Cardiac fibroblast (primary cell): Measurements from ENCODE around the gene CRYBA1.

Source experiments
- DNase-seq, 2 donors: peaks; one replicate each; pipeline versions ENCODE4 v3.0.0 to v3.0.0-alpha.2; 2010; ENCODE audit warnings: low read depth in 2 of 2
- H3K4me3 ChIP-seq, 2 donors: replicated peaks in 1 of 2; 1 replicate in 1 of 2; 2 replicates in 1 of 2; pipeline ENCODE4 v1.5.1; 2011; ENCODE audit warnings: low read depth in 2 of 2, low read length in 2 of 2, mild to moderate bottlenecking in 2 of 2, moderate library complexity in 1 of 2
- TF ChIP-seq, protein P1 (sequence below): IDR thresholded peaks from one replicate; pipeline ENCODE4 v1.5.1; 2011; ENCODE audit warnings: low read depth, mild to moderate bottlenecking, low read length, inconsistent platforms

The CRYBA1 gene

DNA sequence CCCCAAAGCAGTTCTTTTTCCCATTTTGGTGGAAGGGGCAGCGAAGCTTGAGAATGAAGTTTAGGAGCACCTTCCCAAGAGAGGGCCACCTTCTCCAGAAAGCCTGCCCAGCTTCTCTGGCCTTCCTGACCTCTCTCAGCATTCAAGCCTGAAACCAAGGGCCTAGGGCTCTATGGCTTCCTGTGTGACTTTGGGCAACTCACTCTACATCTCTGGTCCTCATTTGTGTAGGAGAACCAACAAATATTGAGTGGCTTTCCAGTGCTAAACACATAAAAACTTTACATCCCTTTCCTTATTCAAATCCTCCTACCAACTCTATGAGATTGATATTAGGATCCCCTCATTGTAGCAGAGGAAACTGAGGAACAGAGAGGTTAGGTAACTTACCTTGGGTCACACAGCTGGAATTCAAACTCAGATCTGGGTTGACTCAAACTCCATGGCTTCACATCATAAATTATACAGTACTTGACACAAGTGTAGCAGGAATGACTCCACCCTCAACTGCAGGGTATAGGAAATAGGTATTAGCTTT, 34.5 kb upstream of the CRYBA1 start:
- no peak overlapping the region for H3K4me3 ChIP-seq
- DNase-seq = no peak
- TF ChIP-seq, protein P1, sequence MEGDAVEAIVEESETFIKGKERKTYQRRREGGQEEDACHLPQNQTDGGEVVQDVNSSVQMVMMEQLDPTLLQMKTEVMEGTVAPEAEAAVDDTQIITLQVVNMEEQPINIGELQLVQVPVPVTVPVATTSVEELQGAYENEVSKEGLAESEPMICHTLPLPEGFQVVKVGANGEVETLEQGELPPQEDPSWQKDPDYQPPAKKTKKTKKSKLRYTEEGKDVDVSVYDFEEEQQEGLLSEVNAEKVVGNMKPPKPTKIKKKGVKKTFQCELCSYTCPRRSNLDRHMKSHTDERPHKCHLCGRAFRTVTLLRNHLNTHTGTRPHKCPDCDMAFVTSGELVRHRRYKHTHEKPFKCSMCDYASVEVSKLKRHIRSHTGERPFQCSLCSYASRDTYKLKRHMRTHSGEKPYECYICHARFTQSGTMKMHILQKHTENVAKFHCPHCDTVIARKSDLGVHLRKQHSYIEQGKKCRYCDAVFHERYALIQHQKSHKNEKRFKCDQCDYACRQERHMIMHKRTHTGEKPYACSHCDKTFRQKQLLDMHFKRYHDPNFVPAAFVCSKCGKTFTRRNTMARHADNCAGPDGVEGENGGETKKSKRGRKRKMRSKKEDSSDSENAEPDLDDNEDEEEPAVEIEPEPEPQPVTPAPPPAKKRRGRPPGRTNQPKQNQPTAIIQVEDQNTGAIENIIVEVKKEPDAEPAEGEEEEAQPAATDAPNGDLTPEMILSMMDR = no peak

DNA sequence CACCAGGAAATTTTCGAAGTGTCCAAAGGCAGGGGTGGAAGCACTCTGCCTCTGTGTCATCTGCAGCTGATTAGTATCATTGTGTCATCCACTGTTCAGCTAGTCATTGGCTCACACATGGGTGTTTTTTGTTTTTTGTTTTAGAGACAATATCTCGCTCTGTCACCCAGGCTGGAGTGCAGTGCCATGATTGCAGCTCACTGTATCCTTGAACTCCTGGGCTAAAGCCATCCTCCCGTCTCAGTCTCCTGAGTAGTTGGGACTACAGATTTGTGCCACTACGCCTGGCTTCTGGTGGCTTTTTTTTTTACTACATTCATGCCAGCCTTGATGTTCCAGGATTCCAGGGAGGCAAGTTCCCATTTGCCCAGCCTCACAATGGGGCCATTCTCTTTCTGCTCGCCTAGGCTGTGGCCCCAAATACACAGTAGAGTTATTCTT, 34.0 kb upstream of the CRYBA1 start:
- TF ChIP-seq, protein P1 = no peak

DNA sequence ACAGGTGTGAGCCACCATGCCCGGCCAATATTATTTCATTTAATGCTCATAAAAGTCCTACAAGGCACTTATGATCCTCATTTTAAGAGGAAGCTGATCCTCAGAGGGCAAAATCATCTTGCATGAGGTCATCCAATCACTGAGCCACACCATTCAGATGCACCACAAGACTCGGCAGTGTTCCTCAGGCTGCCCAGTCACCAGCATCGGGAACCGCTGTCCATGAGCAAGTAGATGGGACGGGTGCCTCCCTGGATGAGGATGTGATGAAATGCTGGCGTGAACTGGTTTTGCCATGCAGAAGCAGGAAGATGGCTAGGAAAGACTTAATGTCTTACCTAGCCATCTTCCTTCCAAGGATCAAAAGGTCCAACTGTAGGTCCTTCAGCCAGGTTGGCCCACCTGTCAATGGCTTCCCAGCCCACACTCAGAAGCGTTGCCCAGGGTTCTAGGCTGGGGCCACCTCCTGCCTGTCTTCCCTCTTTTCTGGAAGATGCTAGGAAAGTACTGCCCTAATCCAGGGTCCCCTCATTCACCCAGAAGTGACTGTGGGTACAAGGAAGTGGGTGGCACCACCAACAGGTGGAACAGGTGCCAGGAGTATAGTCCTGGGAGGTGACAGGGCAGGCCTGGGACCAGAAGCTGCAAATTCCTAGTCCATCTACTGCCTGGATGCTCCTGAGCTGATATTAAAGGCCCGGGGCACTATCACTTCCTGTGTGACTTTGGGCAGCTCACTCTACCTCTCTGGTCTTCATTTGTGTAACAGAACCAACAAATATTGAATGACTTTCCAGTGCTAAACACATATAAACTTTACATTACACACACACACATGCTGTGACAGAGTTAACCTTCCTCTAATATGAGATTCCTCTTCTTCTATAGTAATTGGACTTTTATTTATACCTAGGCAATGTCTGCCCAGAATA, 32.2 kb upstream of the CRYBA1 start:
- TF ChIP-seq, protein P1 = no peak
- H3K4me3 ChIP-seq = no peak overlapping the region
- DNase-seq = no peak

More for the DNA sequence above, 34.0 kb upstream of the CRYBA1 start:
- H3K4me3 ChIP-seq = no peak overlapping the region
- DNase-seq = no peak

DNA sequence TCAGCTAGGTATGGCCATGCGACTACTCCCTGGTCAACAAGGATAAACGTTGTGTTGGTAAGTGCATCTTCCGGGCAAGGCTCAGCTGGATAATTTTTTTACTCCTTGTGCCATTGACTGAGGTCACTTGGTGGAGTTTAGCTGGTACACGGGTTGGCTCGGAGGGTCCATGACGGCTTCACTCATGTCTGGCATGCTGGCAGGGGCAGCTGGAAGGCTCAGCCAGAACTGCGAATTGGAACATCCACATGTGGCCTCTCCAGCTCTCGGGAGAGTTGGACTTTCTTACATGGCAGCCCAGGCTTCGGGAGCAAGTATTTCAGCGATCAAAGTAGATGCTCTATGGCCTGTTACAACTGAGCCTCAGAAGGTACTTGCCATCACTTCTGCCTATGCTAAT, 31.5 kb upstream of the CRYBA1 start:
- TF ChIP-seq, protein P1 = no peak
- no peak overlapping the region for H3K4me3 ChIP-seq
- no peak for DNase-seq

DNA sequence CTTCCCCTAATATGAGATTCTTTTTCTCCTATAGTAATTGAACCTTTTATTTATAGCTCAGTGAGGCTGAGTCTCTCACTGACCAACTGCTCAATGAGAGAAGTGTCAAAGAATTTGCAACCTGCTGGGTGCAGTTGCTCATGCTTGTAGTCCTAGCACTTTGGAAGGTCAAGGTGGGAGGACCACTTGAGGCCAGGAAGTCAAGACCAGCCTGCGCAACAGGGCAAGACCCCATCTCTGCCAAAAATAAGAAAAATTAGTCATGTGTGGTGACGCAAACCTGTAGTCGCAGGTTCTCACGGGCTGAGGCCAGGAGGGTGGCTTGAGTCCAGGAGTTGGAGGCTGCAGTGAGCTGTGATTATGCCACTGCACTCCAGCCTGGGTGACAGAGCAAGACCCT, 30.9 kb upstream of the CRYBA1 start:
- TF ChIP-seq, protein P1 = no peak
- peak; percentile 73 to 77 for DNase-seq

DNA sequence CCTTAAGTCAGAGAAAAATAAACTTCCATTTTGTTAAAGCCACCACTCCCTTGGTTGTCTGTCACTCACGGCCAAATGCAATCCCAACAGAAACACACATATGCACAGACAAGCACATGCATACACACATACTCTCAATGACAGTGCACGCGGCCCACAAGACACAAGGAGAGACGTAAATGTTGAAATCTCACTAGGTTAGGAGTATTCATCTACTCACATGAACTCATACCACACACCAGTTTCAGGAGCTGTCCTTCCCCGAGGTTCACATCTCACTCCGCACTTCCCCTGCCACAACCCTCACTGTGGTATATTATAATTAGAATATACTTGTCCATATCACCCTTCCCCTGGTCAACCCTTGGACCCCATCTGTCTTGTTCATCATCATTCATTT, 30.5 kb upstream of the CRYBA1 start:
- DNase-seq = no peak
- H3K4me3 ChIP-seq = no peak overlapping the region
- TF ChIP-seq, protein P1 = no peak

More for the DNA sequence above, 30.9 kb upstream of the CRYBA1 start:
- no peak overlapping the region for H3K4me3 ChIP-seq
